GM12878 (cell line): Measurements from ENCODE around the gene DYNC2H1. TPM values are rescaled to one million over a fixed set of nuclear protein-coding genes. Genes with fewer than 3 reads are reported as not detected.

Source experiments
- ATAC-seq: fragments of 200-7000 bp; cut with Tn5 transposase; 3 replicates; pipeline ENCODE4 v1.9.1; 2020; ENCODE audit warnings: mild to moderate bottlenecking, moderate library complexity
- BruUV-seq: library from RNA; stranded (reverse); fragments of 400-500 nt; replicated peaks from 2 replicates; lab custom pipeline; 2021; lab: Mats Ljungman, UMichigan
- CTCF ChIA-PET: fragments of 300-600 bp; sonication (Branson Sonifier 250); formaldehyde crosslinking; extraction: SDS; loops from one replicate; lab custom pipeline; 2021; ENCODE audit warnings: inconsistent platforms; lab: Yijun Ruan, JAX
- POLR2A ChIA-PET: fragments of 350-600 bp; formaldehyde crosslinking; extraction: SDS; loops from one replicate; lab custom pipeline; 2021; ENCODE audit warnings: inconsistent platforms; lab: Charles Lee
- RAD21 ChIA-PET: fragments of 300-600 bp; sonication (Branson Sonifier 250); formaldehyde crosslinking; loops from one replicate; lab custom pipeline; 2023; ENCODE audit warnings: antibody characterized with exemption; ENCODE audit not compliant: unreplicated experiment; lab: Charles Lee
- SMC1A ChIA-PET: fragments of 300-600 bp; sonication (Branson Sonifier 250); formaldehyde crosslinking; loops from one replicate; lab custom pipeline; 2023; ENCODE audit not compliant: unreplicated experiment, uncharacterized antibody; lab: Charles Lee
- DNase-seq: peaks from one replicate; pipeline ENCODE4 v3.0.0-alpha.2; 2011; ENCODE audit warnings: low read depth, low spot score
- FAIRE-seq: peaks from 3 replicates; lab custom pipeline; 2011; peaks lifted over from hg19 to GRCh38; lab: Jason Lieb, UNC
- H2AFZ ChIP-seq: 2 replicates; pipeline ENCODE4 v1.6.0; 2011; ENCODE audit warnings: low read depth, low read length, control low read depth; ENCODE audit not compliant: control insufficient read depth
- H3K27ac ChIP-seq: 2 replicates; pipeline ENCODE4 v1.5.1; 2011; ENCODE audit warnings: control low read depth; ENCODE audit not compliant: control insufficient read depth, insufficient read depth
- H3K27me3 ChIP-seq, 2 experiments: replicated peaks in 1 of 2; 2 replicates each; pipeline versions ENCODE4 v1.6.0 to v1.6.1; 2011; ENCODE audit warnings: low read length in 1 of 2; ENCODE audit not compliant: control insufficient read depth in 2 of 2, insufficient read depth in 2 of 2
- H3K36me3 ChIP-seq, 2 experiments: 2 replicates each; pipeline ENCODE4 v1.5.1; 2011; ENCODE audit warnings: low read length in 1 of 2; ENCODE audit not compliant: control insufficient read depth in 2 of 2, insufficient read depth in 2 of 2
- H3K4me1 ChIP-seq: 2 replicates; pipeline ENCODE4 v1.6.1; 2011; ENCODE audit warnings: mild to moderate bottlenecking, low read length, moderate library complexity, mixed read lengths; ENCODE audit not compliant: control insufficient read depth, insufficient read depth
- H3K4me2 ChIP-seq: 2 replicates; pipeline ENCODE4 v1.6.0; 2011; ENCODE audit warnings: control low read depth; ENCODE audit not compliant: control insufficient read depth, insufficient read depth
- H3K4me3 ChIP-seq: fragments of 200-600 bp; sonication (generic); 2 replicates; pipeline ENCODE4 v1.5.1; 2016
- H3K79me2 ChIP-seq: 2 replicates; pipeline ENCODE4 v1.6.0; 2011; ENCODE audit warnings: low read length; ENCODE audit not compliant: control insufficient read depth, insufficient read depth
- H3K9ac ChIP-seq: 2 replicates; pipeline ENCODE4 v1.8.0; 2011; ENCODE audit warnings: low read length, control low read depth, mixed read lengths; ENCODE audit not compliant: control insufficient read depth, insufficient read depth
- H3K9me3 ChIP-seq: replicated peaks from 3 replicates; pipeline ENCODE4 v1.5.1; 2011; ENCODE audit warnings: mild to moderate bottlenecking, low read length; ENCODE audit not compliant: control insufficient read depth, insufficient read depth
- H4K20me1 ChIP-seq: 2 replicates; pipeline ENCODE4 v1.6.0; 2011; ENCODE audit not compliant: control insufficient read depth, insufficient read depth
- RELA ChIP-seq: fragments of 450-650 bp; IDR thresholded peaks from 2 replicates; pipeline ENCODE4 v1.8.0; 2014; ENCODE audit warnings: borderline replicate concordance; ENCODE audit not compliant: partially characterized antibody
- ZZZ3 ChIP-seq: IDR thresholded peaks from 2 replicates; pipeline ENCODE4 v1.6.1; 2011; ENCODE audit warnings: low read depth; ENCODE audit not compliant: control insufficient read depth, insufficient read length
- WGBS: methylation state at CpG from one replicate; pipeline ENCODE4 v1.1.6; 2016; ENCODE audit warnings: low lambda C conversion rate; ENCODE audit not compliant: insufficient replicate concordance, insufficient coverage; ENCODE audit errors: missing lambda C conversion rate; 5-methylcytosine and 5-hydroxymethylcytosine counted together
- in situ Hi-C: fragments of 300-500 bp; cut with MboI; formaldehyde crosslinking; loops from 9 replicates; pipeline ENCODE4 v1.14.3; 2018; ENCODE audit warnings: mixed read lengths
- intact Hi-C: fragments of 100-400 bp; cut with micrococcal nuclease; formaldehyde crosslinking; loops from one replicate; pipeline ENCODE4 v1.14.2; 2022; ENCODE audit not compliant: unreplicated experiment
- polyA plus RNA-seq, 11 experiments: library from polyadenylated mRNA; depleted of rRNA in 4 of 11; unstranded in 6 of 11; stranded (reverse) in 5 of 11; fragments of >200 nt; fragmentation: Nextera tagmentation in 4 of 11; fragmentation: Illumina TruSeq in 1 of 11; extraction: Ambion mirVana in 4 of 11; extraction: Trizol in 1 of 11; gene quantifications; 1 replicate in 1 of 11; 2 replicates in 10 of 11; pipeline versions ENCODE4 v1.2.1 to v1.2.3, GENCODE V29; 2011 to 2016; ENCODE audit warnings: inconsistent platforms in 2 of 11, missing spikeins in 2 of 11, low read depth in 1 of 11
- total RNA-seq, 4 experiments: library from RNA; depleted of rRNA in 3 of 4; stranded (reverse); fragments of >200 nt in 3 of 4; fragmentation: Illumina TruSeq in 1 of 4; extraction: Trizol in 1 of 4; gene quantifications; 2 replicates each; pipeline versions ENCODE4 v1.2.1 to v1.2.3, GENCODE V29; 2013 to 2021

Gene DYNC2H1
- total and polyA plus RNA-seq, 10 of the 15 experiments (the other 5 are each of a cell fraction or from before 2014, with no cell fraction given): 0.12 to 3.9 (median 0.23) TPM; not detected in 2

GRCh38 chr11:103077554-103077953, 31.7 kb upstream of the DYNC2H1 start:
- ATAC-seq (no peak), DNase-seq (no peak), FAIRE-seq (no peak)
- ChIA-PET CTCF (interaction anchor here (0.6 to 1.9 kb wide), 4 partner anchors 11 to 31 kb away, joined by 3 to 5 read pairs (median 4); partner anchors contain the start of gene DYNC2H1), SMC1A (interaction anchor here (1.4 kb wide), 1 partner anchor 9 kb away, joined by 3 read pairs; no protein-coding TSS in a partner anchor), POLR2A (no interaction called here), RAD21 (no interaction called here)
- TF ChIP-seq RELA: no peak
- peaks cover 4 to 28% of the 10 kb centered on the region in 2 experiments for H3K36me3 ChIP-seq
- no peak overlapping the region for H2AFZ ChIP-seq
- H3K4me1 ChIP-seq: no peaks in the 10 kb centered on the region
- no peak overlapping the region for H3K27ac ChIP-seq
- intact Hi-C loops (no loop called here), in situ Hi-C loops (no loop called here)
- no peaks in the 10 kb centered on the region for H3K79me2 ChIP-seq
- H3K4me3 ChIP-seq: no peak overlapping the region
- H3K27me3 ChIP-seq: no peaks in the 10 kb centered on the region
- H3K4me2 ChIP-seq: no peak overlapping the region
- H4K20me1 ChIP-seq: no peaks in the 10 kb centered on the region
- no peaks in the 10 kb centered on the region for H3K9me3 ChIP-seq
- BruUV-seq: no TSS peak
- 67% methylated on average over 3 of the region's 3 CpGs for WGBS
- no peak overlapping the region for H3K9ac ChIP-seq

- in situ Hi-C loops: no loop called here
- no TSS peak for BruUV-seq
- ChIA-PET RAD21 (no interaction called here), SMC1A (no interaction called here), POLR2A (no interaction called here), CTCF (no interaction called here)
- Histone ChIP-seq H2AFZ (no peak overlapping the region), H3K4me3 (no peak overlapping the region), H3K9ac (no peak overlapping the region), H3K4me1 (no peaks in the 10 kb centered on the region), H3K4me2 (no peak overlapping the region), H3K27me3 (no peaks in the 10 kb centered on the region), H3K36me3 (peaks cover 4 to 28% of the 10 kb centered on the region in 2 experiments), H3K27ac (no peak overlapping the region), H3K9me3 (no peaks in the 10 kb centered on the region), H3K79me2 (peaks cover 3% of the 10 kb centered on the region), H4K20me1 (no peaks in the 10 kb centered on the region)
- no peak for FAIRE-seq
- WGBS: 100% methylated on average over 5 of the region's 5 CpGs
- TF ChIP-seq ZZZ3: no peak
- ATAC-seq: no peak
- intact Hi-C loops: no loop called here
- DNase-seq: no peak
Observed at GRCh38 chr11:103078710-103079109, 30.5 kb upstream of the DYNC2H1 start.
